Stimulated activated CD4-positive, alpha-beta T cell treated with anti-CD3 and anti-CD28 coated beads, Interleukin-2, amount 100 ng/mL, for 48 hours (primary cell): ENCODE measurements around the gene GGT6.

ENCODE experiments used
- DNase-seq, 2 donors: peaks; one replicate each; pipeline ENCODE4 v3.0.0-alpha.2; 2020

GGT6 gene

DNA sequence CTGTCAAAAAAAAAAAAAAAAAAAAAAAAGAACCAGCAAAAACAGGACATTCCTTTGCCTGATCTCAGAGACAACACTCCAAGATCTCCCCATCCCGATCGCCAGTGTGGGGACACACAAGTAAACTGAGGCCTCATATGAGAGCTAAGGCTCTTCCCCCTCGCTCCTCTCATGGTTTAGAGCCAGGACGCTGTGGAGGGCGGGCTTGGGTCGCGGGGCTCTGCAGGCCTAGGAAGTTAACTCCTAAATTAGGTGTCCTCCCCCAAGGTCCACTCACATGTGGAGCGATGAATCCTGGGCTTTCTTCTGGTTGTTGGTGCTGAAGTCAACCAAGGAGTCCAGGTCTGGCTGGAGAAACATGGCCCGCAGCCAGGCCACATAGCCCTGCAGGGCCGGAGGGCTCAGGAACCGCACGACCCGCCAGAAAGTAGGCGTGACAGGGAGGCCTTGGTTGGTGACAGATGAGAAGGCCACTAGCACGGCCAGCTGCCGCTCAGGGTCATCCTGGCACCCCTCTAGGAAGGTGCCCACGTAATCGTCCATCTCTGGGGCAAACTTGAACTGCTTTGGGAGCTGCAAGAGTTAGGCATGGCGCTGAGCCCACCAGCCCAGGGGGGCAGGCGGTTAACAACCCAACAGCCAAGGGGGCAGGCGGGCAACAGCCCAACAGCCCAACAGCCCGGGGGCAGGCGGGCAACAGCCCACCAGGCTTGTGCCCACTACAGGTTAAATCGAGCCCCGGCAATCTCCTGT, 10.4 kb downstream of the GGT6 start:
- no peak for DNase-seq

DNA sequence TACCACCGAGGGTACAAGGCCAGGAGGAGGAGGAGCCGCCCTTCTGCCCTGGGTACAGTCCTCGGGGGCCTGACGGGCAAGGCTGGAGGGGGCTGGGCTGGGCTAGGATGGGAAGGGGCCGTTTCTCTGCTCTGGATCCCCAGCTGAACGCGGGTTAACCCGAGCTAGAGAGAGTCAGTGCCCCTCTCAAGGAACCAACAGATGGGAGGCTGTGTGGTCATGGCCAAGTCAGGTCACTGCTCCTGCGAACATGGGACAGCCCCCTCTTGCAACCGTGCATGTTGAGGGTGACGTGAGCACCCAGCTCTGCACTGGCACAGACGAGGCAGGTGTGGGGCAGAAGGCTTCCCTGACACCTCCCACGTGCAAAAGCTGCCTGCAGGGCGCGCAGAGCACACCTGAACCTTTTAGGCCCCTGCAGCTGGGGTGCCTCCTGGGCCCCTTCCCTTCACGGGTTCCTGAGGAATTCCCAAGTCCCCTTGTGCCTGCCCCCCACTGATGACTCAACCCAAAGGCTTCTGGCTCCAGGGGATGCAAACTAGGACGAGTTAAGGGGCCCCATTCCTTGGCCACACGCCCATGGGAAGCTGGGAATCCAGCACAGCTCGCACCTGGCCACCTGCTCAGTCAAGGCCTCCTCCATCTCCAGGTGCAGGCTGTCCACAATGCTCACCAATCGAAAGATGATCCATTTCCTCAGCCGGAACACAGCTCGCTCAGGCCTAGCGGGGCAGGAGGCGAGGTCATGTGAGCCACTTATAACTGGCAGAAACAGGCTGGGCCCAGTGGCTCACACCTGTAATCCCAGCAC, 11.5 kb downstream of the GGT6 start:
- DNase-seq: no peak

DNA sequence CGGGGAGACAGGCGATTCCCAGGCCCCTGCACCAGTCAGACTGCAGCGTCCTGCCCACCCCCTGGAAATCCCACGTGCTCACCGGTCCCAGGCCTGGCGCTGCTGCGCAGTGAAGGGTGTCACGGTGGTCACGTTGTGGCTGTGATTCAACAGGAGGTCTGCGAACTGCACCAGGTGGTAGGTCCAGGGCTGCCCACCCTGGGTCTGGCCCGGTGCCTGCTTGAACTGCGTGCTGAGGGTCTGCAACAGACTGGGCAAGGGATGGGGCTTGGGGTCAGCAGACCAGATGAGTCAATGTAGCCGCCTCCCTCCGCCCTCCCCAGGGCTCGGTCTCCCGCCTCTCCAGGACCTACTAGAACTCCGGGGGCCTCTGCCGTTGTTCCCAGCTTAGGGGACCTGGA, 12.3 kb downstream of the GGT6 start:
- DNase-seq: no peak

DNA sequence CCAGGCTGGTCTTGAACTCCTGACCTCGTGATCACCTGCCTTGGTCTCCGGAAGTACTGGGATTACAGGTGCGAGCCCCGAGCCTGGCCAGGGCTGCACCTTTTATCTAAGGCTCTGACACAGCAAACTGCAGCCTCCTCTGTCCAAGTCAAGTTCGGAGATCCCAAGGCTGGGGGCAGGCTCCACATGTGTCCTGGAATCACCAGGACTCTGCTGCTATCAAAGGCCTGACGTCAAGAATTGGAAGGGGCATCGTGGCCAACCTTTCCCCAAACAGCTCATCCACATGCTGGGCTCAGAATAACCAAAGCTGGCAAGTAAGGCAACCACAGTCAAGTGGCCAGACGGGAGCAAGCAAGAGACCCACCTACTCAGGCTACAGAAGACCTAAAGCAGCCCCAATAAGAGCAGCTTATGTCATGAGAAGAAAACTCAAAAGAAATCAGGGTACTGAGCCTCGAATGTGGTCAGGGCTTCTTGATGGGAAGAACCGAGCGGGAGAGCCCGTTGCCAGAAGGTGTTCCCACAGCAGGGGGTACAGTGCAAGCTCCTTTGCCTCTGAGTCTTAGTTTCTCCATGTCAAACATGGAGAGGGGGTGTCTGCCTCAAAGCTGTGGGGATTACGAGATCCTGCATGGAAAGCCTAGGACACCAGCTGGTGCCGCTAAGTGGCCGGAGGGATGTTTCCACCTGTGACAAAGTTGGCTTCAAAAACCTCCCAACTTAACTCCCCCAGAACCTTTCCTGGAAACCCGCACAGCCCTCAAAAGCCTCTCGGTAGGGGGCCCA, 13.1 kb downstream of the GGT6 start:
- DNase-seq: no peak

DNA sequence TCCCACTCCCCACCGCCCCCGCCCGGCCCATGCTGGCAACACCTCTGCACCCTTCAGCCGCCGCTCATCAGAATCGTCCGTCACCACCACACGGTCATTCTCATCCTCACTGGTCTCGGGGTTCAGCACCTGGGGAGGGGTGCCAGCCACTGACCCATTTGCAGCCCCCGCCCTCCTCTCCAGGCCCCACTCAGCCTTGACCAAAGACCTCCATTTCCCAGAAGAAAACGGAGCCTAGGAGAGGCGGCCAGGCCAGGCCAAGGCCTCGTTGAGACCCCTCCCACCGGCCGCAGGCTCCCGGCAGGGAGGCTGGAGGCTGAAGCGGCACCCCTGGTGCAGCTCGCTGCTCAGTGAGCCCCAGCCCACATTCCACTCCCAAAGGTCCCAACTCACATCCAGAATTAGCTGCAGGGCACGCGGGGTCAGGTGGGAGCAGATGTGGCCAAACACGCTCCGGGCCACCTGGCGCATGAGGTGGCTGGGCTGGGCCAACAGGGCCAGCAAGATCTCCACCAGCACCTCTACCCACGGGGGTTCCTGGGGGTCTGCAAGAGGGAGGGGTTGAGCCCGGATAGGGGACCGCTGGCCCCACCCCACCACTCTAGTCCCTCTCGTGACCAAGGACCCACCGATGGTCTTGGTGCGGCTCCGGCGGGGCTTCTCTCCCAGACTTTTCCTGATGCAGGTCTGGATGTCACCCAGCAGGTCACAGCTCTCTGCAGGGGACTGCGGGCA, 15.0 kb downstream of the GGT6 start:
- no peak for DNase-seq

DNA sequence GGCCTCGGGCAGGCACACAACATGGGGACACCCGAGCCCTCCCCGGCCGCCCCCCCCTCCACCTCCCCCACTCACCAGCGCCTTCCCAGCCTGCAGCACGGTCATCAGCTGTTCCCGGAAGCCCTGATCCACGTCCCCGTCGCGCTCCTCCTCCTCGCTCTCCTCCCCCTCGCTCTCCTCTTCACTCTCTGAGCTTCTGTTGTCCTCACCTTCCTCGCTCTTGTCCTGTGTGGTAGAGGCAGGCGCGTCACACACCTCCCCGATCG, 15.5 kb downstream of the GGT6 start:
- no peak for DNase-seq

DNA sequence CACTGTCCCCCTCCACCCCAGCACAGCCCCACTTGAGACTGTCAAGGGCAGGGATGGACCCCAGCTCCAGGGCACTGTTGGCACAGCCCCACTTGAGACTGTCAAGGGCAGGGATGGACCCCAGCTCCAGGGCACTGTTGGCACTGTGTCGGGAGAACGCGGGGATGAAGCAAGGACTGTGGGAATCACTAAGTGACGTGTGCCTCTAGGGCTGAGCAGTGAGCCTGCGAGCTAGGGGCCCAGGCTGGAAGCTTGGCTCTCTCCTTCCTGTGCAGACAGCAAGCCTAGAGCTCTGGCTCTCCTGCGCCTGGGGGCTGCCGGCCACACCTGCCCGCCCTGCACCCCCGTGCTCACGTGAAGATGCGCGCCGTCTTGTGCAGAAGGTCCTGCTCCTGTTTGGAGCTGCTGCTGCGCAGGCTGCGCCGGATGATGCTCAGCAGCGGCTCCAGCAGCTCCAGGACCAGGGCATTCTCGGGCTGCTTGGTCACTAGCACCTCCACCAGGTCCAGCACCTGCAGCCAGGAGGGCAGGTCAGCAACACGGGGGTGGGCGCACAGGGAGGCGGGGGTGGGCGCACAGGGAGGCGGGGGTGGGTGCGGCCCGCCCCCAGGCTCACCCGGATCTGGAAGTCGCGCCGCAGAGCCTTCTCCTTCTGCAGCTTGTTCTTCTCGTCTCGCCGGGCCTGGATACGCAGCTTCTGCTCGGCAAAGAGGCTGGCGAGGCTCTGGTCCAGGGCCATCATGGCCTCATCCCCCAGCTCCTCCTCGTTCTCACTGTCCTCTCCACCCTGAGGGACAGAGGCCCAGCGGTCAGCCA, 16.0 kb downstream of the GGT6 start:
- no peak for DNase-seq

DNA sequence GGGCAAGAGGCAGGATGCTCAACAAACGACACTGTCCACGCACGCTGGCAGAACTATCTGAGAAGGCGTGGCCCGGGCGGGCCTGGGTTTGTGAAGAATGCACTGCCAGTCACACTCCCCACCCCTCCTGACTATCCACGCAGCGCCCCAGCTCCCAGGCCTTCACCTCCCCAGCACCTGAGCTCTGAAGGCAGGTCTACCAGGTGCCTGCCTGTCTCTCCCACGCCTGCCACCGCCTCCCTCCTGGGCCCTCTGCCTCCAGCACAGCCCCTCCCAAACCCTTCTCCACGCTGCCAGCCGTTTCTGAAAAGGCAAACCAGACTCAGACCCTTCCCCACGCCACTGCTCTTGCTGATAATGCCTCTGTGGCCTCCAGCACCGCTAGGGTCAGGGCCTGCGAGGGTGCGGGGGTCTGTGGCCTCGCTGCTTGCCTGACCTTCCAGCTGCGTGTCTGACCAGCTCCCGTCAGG, 16.8 kb downstream of the GGT6 start:
- DNase-seq: no peak

DNA sequence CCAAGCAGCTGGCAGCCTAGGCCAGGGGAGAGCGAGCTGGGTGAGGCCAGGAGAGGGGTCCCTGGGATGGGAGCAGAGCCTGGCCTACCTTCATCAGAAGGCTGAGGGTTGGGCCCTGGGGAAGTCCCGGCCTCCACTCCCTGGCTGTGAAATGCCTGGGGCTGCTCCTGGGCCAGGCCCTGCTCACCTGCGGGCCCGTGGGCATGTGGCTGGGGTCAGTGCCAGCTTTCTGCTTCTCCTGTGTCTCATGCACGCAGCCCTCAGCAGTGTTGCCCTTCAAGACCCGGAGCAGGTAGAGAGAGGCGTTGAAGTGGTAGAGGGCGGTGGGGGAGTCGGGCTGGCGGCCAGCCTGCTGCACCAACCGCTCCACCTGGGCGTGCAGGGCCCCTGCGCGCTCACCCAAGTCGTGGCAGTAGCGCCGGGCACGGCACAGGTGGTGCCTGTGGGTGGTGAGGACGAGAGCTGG, 17.6 kb downstream of the GGT6 start:
- DNase-seq: no peak

DNA sequence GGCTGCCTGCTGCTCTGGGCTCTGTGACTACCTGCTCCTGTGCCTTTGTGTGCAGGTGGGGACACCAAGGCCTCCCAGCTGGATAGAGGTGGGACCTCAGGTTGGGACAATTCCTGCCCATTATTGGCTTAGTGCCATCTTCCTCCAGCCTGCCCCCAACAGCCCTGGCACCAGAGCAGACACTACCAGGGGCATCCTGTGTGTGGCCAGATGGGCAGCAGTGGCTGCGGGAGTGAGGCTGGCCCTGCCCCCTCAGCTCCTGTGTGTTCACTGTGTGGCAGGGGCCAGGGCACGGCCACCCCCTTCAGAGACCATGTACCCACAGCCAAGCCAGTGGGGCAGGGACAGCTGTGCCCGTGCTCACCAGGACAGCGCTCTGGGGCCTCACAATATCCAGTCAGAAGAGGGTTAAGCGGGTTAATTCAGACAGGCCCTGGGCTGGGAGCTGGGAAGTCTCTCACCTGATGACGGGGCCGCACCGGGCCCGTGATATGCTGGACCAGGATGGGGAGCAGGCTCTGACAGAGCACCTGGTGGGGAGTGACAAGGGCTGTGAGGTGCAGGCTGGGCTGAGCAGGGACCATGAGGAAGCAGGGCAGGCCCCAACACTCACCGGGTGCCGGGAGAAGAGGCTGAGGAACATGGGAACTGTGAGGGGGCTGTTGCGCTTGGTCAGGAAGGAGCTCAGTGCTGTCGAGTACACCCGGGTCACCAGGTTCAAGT, 18.2 kb downstream of the GGT6 start:
- no peak for DNase-seq

DNA sequence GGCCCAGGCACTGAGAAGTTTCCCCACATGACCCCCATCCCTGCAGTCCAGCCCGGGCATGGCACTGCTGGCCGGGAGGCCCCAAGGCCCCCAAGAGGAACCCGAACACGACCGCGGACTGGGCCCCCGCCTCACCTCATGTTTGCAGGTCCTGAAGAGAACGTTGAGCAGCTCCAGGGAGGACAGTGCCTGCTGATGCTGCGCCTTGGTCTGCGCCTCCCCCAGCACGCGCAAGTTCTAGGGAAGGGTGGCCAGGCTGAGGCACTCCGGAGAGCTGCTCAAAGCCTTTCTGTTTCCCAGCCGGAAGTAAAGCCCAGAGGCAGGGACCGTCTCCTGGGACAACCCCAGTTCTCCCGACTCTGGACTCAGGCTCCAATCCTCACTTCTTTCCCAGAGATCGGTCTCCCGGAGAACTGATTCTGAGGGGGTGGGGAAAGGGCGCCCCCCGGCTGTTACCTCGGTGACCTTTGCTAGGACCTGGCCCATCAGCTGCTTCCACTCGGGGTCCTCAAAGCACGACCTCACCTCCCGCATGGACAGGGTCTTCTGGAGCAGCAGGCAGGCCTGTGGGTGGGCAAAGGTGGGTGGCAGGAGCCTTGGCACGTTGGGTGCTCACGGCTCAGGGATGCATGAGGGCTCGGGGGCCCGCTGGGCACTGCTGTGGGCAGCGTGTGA, 18.9 kb downstream of the GGT6 start:
- DNase-seq: no peak

DNA sequence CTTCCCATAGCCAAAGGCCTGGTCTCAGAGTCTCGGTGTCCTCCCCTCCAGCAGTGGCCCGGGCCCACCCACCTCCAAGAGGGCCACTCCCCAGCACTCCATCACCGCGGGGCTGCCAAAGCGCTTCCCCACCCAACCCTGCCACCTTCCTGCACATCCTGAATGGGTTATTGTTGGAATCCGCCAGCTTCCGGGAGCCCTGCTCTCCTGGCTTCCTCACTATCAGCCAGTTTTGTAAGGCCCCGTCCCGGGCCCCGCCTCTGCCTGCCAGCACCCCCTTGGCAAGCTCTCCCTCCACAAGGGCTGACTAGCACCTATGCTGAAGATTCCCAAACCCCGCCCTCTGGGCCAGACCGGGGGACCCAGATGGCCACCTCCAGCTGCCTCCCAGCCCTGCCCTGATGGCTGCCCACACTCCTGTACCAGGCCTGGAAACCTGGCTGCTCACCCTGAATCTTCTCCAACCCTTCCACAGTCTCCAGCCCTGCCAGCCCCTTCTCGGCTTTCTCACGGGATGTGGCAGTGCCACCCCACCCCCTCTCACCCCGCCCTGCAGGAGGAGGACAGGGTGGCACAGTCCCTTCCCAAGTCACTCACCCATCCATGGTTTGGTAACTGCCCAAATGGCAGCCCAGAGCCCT, 19.6 kb downstream of the GGT6 start:
- no peak for DNase-seq

DNA sequence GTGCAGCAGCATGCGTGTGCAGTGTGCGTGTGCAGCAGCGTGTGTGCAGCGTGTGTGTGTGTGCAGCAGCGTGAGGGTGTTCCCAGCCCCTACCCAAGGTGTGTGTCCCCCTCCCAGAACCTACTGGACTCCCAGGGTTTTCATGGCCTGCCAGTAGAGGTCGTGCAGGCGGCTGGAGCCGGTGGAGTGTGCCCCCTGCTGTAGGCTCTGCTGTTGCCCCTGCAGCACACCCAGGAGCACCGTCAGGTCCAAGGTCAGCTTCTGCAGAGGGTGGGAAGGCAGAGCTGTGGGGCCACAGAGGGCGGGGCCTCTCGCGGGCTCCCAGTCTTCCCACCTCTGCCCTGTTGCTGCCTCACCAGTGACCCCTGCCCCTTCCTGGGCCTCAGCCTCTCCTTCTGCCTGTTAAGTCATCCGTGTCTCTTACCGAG, 20.1 kb downstream of the GGT6 start:
- no peak for DNase-seq

DNA sequence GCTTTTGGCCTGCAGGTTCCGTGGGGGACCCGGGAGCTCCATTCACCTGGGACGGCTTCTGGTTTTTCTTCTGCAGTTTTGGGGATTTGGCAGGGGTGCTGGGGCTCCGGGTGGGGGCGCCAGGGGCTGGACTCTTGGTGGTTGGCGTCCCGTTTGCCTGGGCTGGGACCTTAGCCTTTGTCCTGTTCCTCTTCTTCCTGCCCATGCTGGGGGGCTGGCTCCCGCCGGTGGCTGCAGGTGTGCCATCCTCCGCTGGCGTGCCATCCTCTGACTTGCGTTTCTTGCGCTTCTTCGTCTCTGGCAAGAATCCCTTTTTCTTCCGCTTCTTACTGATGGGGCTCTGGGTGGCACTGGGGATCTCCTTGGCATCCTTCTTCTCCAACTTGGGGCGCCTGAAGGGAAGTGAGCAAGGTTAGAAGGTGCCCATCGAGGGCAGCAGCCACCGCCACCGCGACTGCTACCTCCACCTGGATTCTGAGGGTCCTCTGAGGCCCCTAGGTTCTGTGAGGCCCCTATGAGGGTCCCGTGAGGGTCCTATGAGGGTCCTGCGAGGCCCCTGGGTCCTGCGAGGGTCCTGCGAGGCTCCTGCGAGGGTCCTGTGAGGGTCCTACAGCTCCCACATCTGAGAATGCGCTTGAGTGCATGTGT, 20.7 kb downstream of the GGT6 start:
- no peak for DNase-seq

DNA sequence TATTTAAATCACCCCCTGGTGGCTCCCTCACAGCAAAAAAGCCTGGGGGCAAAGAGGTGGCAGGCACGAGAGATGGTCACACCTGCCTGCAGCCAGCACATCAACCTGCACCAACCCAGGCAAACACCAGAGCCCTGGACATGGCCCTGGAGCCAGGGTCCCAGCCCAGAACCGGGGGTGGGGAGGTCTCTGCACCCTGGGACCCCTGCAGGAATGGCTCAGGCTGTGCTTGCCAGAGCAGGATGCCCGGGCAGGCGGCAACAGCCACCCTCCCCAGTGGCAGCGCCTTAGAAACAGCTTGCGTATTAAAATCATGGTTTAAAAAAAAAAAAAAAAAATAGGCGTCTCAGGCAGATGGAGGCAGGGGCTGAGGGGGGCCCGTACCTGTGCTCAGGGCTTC, 21.4 kb downstream of the GGT6 start:
- no peak for DNase-seq

DNA sequence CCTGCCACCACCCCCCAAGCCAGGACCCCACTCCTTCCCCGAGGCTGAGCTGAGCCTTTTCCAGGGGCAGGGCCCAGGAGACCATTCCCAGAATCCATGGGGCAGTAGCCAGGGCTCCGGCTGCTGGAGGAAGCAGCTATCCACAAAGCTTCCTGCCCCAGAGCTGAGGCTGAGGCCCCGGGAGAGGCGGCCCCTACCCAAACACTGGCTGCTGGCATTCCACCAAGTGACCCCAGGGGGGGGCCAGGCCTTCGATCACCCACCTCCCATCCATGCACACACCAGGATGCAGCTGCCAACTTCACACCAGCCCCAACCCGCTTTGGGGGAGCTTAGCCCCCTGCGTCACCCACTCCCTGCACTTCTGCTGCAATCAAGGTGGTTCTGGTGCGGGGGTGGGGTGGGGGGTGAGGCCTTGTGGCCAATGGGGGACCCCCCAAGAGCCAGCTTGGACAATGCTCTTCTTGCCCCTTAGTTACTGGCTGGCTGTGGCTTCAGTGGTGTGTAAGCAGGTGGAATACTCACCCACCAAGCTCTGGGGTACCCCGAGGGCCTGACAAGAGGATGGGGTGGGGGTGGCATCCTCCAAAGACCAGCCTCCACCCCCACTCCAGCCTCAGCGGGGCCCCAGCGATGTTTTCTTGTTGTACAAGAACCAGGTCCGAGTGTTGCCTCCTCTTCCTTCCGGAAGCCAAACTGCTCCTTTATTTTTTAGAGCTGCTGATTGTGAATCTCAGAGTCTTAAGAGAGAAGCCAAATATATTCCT, 22.0 kb downstream of the GGT6 start:
- no peak for DNase-seq

DNA sequence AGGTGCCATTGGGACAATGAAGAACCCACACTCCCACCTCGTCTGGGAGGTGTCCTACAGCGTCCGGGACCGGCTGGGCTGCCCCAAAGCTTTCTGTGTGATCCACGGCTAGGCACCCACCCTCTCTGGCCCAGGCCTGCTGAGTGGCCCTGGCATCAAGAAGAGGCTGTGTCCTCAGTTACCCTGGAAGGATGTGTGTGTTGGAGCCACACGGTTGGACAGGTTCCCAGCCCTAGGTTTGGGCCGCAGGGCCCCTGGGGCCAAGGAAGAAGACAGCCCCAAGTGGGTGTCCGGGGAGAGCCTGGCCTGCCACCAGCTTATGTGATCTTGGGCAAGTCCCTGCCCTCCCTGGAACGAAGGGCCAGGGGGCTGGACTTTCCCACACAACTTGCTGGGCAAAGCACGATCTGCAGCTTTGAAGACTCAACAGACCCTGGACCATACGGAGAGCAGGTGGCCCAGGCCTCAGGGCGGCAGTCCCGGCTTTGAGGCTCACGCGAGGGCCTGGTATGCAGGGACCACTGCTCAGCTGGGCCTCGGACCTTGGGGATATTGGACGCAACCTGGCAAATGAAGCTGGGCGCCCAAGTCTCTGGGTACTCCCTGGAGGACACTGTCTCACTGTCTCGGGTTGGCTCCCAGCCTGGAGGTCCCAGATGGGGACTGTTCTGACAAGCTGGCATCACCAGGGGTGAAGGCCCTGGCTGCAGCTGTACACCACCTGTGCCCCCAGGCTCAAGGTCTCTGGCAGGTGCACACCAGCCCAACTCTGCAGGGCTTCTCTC, 22.7 kb downstream of the GGT6 start:
- DNase-seq: no peak
